Activated CD4-positive, alpha-beta T cell treated with anti-CD3 and anti-CD28 coated beads, Interleukin-10, Interleukin-2, amounts not matched to agents 100 ng/mL and 50 ng/mL, durations not matched to agents 16 hours and 8 hours (primary cell): ENCODE measurements around the gene TXNDC11.

ENCODE experiments used
- DNase-seq: peaks from one replicate; pipeline ENCODE4 v3.0.0-alpha.2; 2020

TXNDC11 gene

DNA sequence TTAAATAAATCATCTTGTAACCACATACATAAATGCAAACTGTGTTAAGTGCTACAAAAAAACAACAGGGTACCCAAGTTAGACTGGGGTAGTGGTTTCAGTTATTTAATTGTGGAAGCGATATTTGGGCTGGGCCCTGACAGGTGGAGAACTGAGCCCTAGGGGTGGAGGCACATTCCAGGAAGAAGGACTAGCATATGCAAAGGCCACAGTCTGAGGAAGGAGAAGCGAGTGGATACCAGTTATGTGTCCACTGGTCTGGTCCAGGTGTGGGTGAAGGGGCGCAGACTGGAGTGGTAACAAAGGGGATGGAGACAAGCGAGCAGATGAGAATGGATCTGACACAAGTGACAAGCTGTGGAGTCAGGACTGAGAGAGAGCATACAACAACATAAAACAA is 22.9 kb downstream of the TXNDC11 start:
- DNase-seq, result no peak

DNA sequence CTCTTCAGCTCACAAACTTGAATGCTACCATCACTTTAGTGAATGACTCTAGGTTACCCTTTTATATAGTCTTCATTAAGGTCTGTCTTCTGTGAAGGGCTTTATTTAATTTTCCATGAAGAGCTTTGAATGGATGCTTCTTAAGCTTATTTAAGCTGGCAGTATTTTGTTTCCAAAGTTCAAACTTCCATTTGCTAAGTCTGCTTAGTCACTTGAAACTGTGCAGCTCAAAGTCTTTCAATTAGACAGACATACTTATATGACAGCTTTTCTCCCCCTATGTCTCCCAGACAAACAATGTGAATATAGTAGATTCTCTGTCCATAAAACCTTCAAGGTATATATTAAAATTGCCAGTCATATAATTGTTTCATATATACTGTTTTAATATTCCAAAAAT is 23.5 kb downstream of the TXNDC11 start:
- DNase-seq, result no peak

DNA sequence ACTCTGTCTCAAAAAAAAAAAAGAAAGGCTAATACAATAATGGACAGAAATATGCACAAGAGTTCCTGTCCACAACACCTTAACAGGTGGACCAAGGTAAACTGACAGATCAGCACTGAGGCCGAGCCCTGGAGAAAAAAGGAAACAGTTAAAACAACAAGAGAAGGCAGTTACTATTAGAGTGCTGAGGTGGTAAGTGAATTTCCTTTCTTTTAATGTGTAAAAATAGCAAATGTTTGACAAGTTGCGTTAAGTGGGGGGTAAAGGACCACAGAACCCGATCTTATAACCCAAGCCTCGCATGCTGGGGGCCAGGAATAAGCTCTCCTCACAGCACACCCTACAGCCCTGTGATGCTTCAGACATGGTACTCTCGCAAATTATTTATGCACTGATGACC is 24.8 kb downstream of the TXNDC11 start:
- no peak for DNase-seq

DNA sequence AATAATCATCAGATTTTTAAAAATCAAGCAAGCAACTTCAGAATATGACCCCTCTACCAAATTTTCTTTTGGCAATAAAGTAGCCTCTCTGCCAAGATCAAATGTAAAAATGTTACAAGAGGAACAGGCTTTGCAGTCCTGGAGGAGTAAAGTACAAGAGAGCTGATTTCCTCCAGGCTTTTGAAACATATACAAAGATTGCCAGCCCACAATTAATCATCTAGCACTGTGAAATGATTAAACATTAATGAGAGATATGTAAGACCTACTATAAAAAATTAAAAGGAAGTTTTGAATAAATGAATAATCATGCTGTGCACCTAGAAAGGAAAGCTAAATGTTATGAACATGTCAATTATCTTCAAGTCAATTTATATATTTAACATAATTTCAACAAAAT is 26.3 kb downstream of the TXNDC11 start:
- no peak for DNase-seq

DNA sequence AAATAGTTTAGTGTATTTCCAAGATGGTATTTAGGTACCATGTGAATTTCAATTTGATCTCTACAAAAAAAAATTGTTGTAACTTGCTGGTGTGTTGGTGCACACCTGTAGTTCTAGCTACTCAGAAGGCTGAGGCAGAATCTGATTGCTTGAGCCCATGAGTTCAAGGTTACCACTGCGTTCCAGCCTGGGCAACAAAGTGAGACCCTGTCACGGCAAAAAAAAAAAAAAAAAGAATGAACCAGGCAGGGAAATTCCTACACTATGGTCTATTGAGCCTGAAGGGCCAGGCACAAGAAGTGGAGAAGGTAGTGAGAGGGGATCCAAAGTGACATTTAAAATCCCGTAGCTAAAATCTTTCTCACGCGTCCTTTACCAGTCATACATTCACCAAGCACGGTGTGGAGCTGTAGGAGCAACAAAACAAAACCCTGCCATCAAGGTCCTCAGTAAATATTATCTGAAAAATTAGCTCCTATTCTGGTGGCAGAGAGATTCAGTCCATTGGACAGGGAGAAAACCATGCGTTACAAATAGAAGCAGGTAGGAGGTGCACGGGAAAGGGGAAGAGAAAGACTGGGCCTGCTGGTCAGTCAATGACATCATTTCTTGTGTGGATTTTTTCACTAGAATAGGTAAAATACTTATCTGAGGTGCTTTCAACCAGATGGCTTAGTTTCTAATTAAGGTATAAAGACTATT is 27.3 kb downstream of the TXNDC11 start:
- no peak for DNase-seq

DNA sequence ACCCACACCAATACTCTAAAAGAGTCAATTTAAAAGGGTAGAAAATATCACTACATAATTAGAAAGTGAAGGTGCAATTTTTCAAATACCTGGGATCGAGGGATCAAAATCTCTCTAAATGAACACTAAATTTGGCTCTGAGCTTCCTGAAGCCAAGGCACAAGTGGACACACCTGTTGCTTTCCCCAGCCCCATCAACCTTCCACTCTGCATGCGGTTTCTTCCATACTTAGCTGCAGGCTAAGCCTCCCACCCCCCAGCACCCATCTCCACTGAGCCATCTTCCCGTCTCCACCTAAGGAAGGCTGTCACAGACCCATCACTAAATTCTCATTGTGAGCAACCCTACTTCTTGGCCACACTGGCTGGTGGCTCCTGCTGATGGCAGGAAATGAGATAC is 30.5 kb downstream of the TXNDC11 start:
- DNase-seq, result no peak

DNA sequence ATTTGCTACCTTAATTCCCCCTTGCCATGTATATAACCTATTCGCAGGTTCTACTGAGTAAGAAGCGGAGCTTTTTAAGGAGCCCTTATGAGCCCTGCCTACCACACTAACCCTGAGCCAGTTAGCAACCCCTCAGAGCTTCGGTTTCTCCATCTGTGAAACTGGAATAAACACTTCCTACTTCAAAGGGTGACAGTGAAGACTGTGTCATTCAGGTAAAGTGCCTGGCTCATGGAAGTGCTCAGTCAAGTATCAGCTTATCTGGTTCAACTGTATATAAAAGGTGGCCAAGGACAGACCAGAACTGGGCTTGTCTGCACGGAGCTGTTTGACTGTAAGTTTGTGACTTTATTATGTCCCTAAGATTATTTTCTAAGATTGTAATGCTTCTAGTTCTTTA is 31.0 kb downstream of the TXNDC11 start:
- no peak for DNase-seq

DNA sequence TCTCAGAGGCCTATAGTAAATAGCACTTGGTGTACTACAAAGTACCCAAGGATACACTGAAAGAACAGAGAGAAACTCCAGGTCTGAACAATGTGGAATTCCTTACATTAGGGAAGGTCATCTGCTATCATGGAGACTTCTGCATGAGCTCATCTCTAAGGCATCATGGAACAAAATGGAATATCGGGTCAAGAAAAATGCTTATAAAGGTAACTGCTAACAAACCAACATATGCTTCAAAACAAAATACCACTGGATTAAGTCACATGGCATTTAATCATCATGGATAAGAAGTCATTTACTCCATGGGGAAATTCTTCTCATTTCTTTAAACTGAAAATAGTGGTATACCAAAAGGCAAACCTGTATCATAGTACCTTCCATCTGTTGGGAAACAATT is 34.2 kb downstream of the TXNDC11 start:
- no peak for DNase-seq

DNA sequence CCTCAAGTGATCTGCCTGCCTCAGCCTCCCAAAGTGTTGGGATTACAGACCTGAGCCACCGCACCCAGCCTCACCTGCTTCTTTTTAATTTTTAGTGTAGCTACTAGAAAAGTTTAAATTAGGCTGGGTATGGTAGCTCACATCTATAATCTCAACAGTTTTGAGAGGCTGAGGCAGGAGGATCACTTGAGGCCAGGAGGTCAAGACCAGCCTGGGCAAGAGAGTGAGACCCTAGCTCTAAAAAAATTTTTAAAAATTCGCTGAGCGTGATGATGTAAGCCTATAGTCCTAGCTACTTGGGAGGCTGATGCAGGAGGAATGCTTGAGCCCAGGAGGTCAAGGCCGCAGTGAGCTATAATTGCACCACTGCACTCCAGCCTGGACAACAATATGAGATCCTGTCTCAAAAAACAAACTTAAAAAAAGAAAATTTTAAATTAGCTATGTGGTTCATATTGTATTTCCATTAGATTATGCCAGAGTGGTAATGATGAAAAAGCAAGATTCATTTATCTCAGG is 34.9 kb downstream of the TXNDC11 start:
- DNase-seq, result no peak

DNA sequence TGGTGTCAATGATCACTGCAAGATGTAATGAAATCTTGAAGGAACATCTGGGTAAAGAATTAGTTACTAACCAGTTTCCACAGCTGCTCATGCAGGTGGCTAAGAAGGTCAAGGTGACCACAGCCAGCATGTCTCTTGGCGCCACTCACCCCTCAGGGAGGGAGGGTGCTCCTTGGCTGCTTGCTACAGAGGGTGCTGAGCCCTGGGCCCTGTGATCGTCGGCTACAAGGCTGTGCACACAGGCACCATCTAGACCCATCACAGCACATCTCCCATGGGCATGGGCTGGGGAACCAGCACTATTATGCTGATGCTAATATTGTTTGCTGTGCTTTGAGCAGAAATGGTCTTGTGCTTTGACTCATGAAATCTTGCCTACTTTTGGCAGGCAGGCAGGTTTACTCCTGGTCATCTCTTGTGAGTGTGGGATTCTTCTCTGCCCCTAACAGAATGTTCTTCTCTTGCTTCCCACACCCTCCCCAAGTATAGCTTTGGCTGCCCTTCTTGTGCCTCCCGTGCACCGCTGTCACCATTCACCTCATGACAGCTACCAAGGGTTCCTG is 36.4 kb downstream of the TXNDC11 start:
- no peak for DNase-seq

DNA sequence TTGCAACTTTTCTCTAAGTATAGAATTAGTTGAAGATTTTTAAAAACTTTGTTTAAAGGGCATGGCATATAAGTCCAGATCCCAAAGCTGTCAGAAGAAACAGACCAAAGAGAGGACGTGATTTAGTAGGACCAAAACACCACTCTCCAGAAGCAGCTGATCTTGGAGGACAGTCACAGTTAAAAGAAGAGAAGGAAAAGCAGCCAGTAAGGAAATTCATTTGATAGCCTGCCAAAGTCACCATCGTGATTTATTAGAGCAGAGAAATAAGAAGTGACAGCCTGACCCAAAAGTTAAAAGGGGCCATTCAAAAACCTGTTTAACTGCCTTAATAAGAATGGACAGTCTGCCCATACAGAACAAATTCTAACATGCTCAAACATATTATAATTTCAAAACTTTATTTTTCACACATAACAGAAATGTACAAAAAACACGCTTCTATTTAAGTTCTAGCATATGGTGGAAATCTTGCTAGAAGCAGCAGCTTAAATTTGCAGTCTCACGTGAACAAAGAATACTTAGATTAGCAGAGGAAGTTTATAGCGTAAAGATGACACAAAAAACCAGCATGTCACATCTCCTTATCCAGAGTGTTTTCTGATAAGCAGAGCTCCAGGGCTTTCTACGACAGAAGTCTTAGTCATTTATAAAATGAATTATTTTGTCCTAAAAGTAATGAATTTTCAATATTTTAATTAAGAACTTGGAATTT is 37.2 kb downstream of the TXNDC11 start:
- no peak for DNase-seq

DNA sequence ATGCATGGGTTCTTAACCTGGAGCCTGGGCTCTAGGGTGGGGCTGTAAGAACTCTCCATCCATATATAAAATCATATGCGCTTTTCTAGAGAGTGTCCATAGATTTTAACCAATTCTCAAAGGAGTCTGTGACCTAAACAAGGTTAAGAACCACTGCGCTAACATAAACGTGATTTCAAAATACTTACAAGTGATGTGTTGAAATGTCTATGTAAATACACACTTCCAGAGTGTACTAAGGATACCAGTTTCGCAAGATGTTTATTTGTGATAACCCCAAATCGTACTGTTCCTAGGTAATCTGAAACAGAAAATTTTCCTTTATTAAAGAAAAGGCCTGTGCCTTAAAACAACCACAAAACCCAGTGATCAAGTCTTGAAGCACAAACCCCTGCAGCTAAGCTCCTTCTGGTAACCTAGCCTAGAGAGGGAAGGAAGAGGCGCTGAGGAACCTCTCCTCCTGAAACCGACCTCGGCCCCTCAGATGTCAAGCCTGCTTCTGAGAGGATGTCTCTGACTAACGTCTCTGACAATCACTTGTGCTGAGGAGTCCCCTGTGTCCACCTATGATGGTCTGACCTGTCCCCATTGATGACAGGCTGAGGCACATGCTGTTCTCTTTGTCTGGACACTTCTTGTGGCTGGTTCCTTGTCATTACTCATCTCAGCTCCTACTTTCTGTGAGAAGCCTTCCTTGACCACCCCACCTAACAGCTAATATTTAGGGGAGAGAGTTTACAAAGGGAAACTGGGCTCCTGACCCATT is 42.2 kb downstream of the TXNDC11 start:
- no peak for DNase-seq

DNA sequence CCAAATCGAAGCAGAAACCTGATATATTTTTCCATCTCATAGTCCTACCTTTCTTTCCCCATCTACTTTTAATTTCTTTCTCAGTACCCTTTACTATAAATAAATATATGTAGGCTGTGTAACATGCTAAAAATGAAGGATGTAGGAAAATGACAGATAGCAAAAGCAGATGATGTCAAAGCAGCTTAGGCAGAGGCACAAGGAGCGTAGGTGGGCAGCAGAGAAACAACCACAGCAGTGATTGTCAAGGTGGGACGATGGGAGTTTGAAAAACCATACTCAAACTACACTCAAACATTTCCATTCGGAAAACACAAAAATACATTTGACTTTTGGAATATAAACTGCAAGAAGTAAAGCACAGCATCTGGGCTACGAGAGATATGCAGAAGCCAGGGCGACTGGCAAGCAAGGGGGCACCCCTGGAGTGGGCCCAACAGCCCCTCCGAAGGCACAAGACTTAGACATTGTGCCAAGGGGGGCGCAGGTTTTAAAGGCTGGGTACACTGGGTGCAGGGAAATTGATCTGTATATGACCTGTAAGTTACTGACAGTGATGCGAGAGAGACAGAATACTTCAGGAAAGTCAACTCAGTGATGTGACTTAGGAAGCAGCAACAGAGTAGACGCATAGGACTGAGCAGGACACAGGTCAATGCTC is 43.3 kb downstream of the TXNDC11 start:
- no peak for DNase-seq

DNA sequence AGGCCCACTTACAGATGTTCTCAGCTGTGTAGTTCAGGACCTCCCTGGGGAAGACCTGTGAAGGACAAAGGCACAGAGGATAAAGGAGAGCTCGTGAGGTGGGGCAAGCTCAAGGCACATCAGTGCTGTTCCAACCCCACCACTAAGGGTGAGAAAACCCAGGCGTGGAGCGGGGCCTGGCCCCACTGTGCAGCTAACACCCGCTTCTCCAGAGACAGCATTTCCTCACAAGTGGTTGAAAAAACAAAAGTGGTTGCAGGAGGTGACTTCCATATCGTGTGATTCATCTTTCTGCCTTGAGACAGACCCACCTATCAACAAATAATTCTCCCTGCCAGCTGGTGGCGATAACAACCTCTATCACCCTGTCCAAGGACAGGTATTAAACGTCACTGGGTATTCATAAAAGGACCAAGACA is 44.4 kb downstream of the TXNDC11 start:
- peak; percentile 50 for DNase-seq

DNA sequence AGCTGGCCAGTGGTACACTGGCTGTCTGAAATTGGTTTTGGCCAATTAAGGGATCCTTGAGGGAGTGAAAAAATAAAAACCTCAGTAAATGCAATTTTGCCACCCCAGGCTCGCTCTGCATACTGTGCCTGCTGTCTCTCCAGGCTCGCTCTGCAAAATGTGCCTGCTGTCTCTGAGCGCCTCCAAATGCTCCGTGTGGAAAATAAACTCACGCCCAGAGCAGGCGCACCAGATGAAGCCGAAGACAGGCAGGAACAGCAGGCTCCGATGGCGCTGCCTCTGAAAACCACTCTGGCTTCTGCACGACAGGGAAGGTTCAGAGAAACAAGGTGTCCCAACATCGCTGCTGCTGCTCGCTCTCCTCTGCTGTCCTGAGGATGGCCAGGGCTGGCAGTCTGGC is 45.3 kb downstream of the TXNDC11 start:
- DNase-seq, result no peak

DNA sequence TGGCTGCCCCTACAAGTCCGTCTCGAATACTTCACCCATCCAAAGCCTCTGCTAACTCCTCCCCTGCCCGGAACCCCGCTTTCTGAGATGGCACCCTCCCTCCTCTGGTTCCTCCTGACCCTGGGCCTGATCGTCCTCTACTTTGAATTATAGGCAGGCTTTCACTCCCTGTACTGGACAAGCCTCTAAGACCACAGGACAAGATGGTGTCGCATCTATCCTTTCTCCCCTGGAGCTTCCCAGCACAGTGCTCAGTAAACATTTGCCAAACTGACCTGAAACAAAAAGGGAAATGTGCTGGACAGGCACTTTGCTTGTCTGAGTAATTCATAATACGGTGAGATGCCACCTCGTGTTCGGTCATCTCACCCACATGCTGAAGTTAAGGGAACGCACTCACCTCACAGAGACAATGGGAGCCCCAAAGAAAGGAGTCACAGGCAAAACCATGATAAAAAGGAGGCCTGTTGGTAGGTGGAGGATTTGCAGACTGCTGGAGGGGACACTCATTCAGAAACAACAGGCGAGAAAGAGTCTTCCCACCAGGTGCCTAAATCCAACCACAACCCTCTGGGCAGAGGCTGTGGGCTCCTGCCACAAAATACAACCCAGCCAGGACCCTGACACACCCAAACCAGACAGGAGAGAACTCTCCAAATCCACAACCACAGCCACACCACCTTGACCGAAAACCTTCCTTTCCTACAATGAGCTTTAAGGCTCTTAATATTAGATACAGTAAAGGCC is 46.2 kb downstream of the TXNDC11 start:
- DNase-seq, result peak; percentile 60

DNA sequence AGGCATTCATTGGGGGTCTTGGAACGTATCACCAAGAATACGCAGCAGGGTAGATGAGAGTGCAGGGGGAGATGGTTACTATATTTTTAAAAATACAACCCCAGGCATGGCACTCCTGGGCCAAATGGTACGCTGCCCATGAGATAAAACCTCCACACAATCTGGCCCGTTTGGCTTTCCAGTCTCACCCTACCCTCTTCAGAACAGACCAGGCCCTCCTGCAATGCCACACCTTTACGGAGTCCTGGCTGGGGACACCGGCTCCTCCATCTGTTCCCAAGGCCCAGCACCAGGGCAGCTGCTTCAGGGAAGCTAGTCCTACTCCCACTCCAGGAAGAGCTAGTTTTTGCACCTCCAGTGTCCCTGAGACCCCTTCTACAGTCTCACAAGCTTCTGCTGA is 50.0 kb downstream of the TXNDC11 start:
- DNase-seq, result no peak

DNA sequence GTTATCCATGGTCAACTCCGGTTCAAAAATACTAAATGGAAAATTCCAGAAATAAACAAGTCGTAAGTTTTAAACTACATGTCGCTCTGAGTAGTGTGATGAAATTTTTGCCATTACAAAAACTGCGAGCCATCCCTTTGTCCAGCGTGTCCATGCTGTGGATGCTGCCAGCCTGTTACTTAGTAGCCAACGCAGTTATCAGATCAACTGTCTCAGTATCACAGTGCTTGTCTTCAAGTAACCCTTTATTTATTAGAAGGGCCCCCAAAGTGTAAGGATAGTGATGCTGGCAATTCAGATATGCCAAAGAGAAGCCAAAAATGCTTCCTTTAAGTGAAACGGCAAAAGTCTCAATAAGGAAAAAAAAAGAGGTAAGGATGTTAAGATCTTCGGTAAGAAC is 50.5 kb downstream of the TXNDC11 start:
- no peak for DNase-seq

DNA sequence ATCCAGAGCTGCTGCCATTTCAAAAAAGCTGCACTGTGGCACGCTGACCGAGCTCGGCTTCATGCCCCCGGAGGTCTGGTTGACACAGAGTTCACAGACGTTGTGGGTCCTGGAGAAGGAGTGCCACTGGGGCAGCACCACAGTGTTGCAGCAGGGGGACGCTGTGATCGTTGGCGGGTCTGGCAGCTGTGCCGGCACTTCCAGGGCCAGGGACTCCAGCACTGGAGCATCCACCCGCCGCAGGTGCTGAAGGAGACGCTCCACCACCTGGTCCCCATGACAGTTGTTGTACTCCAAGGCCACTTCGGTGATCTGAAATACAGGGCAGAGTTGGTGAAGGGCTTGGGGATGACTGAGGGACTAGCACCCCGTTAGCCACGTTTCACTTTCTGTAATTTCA is 50.9 kb downstream of the TXNDC11 start:
- DNase-seq, result no peak

DNA sequence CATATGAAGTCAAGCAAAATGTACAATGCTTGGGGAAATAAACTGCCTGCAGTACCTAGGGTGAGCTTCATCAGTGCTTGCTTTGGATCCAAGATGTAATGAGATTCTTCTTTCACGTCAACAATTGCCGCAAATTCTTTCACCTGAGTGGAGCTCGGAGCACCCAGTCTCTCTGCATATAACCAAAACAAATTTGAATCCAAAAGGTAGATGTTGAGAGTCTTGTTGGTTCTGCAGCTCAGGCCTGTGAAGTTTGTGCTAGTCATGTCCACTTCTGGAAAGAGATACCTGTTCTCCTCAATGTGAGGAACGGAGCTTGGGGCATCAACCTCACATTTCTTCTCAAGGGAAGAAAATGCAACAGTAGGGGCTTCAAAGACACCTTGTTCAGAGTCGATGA is 51.4 kb downstream of the TXNDC11 start:
- DNase-seq, result no peak

DNA sequence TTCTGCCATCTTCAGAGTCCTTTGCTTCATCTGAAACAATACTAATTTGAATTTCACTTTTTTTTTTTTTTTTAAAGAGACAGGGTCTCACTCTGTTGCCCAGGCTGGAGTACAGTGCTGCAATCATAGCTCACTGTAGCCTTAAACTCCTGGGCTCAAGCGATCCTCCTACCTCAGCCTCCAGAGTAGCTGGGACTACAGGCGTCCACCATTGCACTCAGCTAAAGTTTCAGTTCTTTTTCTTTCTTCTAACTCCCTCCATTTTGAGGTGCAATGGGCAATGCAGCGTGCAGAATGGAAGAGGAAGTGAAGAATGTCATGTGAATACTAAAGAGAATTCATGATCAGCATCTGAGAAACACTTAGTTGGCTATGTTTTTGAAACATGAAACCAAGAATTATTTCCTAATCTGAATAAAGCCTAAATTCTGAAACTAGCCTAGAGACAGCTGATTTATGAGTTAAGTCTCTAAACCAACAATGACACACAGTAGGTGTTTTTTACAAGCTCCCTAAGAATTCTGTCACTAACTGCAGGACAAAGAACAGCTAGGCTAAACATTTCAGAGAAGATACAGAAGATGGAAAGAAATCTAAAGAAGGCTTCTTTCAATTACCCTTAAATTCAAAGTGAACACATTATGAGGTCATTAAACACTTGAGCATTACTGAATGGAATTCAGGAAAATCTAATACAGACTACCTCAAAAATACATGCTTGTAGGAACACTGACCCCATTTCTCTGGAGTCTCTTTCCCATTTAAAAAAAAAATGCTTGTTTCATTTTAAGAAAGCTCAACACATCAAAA is 53.4 kb downstream of the TXNDC11 start:
- no peak for DNase-seq
